ENCODE results near the gene HDAC1.
A peak's percentile ranks its signal among the peaks of the same experiment; 100 is the strongest.
"Not testable (repeated sequence)": the region's sequence is repeated elsewhere in the genome, so short reads cannot be mapped to it uniquely, and the experiment has no call there.

Gene HDAC1

DNA sequence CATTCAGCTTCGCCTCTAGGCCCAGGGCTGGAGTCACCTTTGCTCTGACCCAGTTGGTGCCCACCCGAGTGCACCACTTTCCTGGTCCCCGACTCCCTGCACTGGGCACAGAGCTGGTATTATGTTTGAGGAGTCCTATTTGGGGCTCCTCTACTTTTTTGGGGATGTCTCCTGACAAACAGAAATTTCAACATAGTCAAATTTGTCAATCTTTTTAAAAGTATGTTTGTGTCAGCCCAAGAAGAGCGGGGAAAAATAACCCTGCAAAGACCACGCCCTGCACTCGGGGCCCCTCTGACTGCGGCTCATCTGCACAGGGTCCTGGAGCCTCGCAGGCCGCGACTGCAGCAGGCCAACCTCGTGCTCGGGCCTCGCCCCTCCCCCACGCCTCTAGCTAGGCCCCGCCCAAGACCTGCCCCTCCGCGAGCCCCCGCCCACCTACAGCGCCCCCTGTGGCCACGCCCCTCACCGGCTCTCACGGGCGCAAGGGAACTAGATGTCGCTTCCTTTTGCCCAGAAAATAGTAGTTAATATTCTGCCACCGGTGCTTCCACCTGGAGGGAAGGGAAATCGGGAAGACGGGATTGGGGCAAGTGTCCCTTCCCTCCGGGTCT, 59.0 kb downstream of the HDAC1 start:
- POLR2A ChIA-PET = interaction anchor here (1.0 to 6.2 kb wide), 8 partner anchors 9 to 146 kb away, joined by 3 to 33 read pairs (median 4); partner anchors contain the start of genes BSDC1, IQCC and MARCKSL1
- TF ChIP-seq SP1 (IDR thresholded peaks at IDR 0.05) (peak; percentile 93), ZNF384 (IDR thresholded peaks at IDR 0.05) (no peak), L3MBTL2 (conservative IDR thresholded peaks at IDR 0.05) (peak; percentile 100)
- DNase-seq (ENCODE audit: extremely low spot score) = peak; percentile 97
- CTCF ChIA-PET = no interaction called here

DNA sequence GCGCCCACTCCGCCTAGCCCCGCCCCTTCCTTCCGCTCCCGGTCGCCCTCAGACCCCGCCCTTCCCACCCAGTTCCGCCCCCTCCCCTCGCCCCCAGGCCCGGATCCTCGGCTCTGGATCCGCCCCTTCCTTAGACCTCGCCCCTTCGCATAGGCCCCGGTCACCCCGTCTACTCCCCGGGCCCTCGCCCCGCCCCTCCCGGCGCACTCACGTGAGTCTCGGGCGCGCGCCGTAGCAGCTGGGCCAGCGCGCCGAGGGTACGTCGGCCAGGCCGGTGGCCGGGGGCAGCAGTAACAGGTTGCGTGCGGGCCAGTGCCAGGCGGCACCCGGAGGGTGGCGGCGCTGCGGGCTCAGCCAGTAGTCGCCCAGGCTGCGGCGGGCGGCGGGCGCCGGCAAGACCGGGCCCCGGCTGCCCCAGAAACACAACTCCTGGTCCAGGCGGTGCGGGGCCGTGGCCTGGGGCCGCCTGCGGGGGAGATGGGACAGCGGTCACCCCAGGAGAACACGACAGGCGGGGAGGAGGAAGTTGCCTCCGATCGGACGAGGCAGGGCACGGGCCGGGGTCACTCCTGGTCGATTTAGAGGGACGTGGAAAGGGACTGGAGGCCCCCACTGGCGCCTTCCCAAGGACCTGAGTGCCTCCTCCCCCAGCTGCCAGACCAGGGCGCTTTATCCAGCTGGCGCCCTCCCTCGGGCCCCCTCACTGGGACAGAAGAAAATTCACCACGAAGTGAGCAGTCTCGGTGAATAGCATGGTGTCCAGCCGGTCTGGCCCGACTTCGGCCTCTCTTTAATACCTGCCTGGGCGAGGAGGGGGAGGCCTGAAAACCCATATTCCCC, 59.7 kb downstream of the HDAC1 start:
- peak; percentile 100 for DNase-seq (ENCODE audit: extremely low spot score)
- CTCF ChIA-PET = interaction anchor here (1.3 kb wide), 1 partner anchor 61 kb away, joined by 3 read pairs; no protein-coding TSS in a partner anchor
- 0 out of 2 replicates have a peak, but pooled peaks have one; percentile 61 for TF ChIP-seq ARNT (IDR thresholded peaks at IDR 0.05)
- TF ChIP-seq CTBP1 (IDR thresholded peaks at IDR 0.05; ENCODE audit: borderline replicate concordance) = no peak
- POLR2A ChIA-PET = interaction anchor here (0.8 to 6.2 kb wide), 13 partner anchors 10 to 278 kb away, joined by 3 to 33 read pairs (median 3); partner anchors contain the start of genes BSDC1, HDAC1, IQCC and MARCKSL1

DNA sequence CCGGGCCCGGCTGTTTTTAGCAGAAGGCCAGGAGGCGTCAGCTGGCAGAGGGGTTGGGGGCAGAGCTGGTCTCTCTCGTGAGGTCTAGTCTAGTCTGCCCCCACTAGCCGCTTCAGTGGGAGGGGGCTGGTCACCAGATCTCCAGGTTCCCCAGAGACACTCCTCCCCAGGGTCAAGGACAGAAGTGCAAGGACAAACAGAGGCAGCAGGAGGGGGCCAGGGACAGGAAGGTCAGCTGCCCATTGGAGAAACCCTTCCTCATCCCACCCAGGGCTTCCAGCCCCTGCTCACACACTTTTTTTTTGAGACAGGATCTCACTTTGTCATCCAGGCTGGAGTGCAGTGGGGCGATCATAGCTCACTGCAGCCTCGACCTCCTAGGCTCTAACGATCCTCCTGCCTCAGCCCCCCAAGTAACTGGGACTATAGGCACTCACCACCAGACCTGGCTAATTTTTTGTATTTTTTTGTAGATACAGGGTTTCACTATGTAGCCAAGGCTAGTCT, 60.4 kb downstream of the HDAC1 start:
- ChIA-PET CTCF (interaction anchor here (0.5 to 1.3 kb wide), 3 partner anchors 16 to 1551 kb away, joined by 3 read pairs; partner anchors contain the start of gene MARCKSL1), POLR2A (interaction anchor here (0.8 to 6.2 kb wide), 7 partner anchors 13 to 279 kb away, joined by 3 to 33 read pairs (median 4); partner anchors contain the start of genes BSDC1, HDAC1, MARCKSL1 and ZBTB8B)
- DNase-seq (ENCODE audit: extremely low spot score) = no peak
- TF ChIP-seq BHLHE40 (IDR thresholded peaks at IDR 0.05; ENCODE audit: borderline replicate concordance) (no peak), L3MBTL2 (conservative IDR thresholded peaks at IDR 0.05) (no peak), FOXA1 (IDR thresholded peaks at IDR 0.05) (no peak), TARDBP (IDR thresholded peaks at IDR 0.05) (no peak), FOXM1 (IDR thresholded peaks at IDR 0.05; ENCODE audit: borderline replicate concordance) (no peak)

DNA sequence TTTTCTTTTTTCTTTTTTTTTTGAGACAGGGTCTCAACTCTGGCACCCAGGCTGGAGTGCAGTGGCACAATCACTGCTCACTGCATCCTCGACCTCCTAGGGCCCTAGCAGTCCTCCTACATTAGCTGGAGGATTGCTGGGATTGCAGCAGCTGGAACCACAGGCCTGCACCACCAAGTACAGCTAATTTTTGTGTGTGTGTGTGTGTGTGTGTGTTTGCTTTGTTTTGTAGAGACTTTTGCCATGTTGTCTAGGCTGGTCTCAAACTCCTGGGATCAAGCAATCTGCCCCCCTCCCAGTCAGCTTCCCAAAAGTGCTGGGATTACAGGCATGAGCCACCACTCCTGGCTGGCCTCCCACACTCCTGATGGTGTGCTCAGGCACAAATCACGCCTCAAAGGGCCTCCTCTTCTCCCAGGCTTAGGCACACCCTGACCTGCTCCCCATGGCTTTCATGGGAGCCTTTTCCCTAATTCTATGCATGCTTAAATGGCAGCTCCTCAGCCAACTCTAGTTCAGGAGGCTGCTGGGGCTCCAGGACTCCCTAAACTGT, 61.0 kb downstream of the HDAC1 start:
- DNase-seq (ENCODE audit: extremely low spot score) = no peak
- ChIA-PET POLR2A (interaction anchor here (0.9 to 6.2 kb wide), 6 partner anchors 13 to 279 kb away, joined by 3 to 33 read pairs (median 4); partner anchors contain the start of genes BSDC1, MARCKSL1 and ZBTB8B), CTCF (interaction anchor here (0.5 to 1.3 kb wide), 3 partner anchors 17 to 1551 kb away, joined by 3 read pairs; partner anchors contain the start of gene MARCKSL1)
- no peak for TF ChIP-seq ZNF384 (IDR thresholded peaks at IDR 0.05)
- TF ChIP-seq ARNT (IDR thresholded peaks at IDR 0.05) = no peak

DNA sequence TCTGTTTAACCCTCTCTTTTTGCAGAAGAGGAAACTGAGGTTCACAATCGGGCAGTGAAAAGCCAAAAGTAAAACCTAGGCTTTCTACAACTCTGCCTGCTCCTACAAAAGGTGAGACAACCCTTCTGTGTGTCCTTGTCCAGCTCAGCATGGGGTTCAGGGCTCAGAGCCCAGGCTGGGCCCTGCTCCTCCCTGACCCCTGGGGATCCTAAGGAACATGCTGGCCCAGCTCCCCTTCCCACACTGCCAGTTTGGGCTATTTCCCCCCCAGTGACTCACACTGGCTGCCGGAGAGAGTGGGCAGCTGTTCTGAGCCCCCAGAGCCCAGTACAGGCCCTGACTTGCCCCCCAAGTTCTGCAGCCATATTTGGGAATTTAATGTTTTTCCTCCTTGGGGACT, 61.5 kb downstream of the HDAC1 start:
- POLR2A ChIA-PET = interaction anchor here (0.8 to 6.2 kb wide), 3 partner anchors 9 to 41 kb away, joined by 3 to 33 read pairs (median 4); partner anchors contain the start of genes BSDC1, MARCKSL1 and TSSK3

DNA sequence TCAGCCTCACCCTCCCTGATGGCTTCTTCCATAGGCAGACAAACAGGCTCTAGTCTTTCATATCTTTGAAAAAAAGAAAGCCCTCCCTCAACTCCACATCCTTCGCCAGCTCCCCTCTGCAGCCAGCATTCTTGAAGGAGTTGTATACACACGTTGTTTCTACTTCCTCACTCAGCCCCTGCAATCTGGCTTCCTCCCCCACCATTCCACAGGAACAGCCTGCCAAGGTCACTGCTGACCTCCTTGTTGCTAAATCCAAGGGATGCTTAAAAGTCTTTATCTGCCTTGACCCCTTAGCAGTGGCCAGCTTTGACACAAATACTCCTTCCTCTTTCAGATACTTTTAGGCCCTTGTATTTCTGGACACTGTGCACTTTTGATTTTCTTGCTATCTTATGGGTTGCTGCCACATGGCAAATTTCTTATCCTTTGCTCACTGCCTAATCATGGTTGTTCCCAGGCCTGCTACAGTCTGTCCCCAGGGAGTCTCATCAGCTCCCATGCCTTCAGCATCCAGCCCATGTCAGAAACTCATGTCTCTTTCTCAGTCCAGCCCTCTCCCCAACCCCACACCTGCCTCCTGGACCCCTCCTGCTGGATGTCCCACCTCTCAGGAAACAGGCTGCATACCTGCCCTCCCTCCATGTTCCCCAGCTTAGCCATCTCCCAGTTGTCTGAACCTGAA, 62.1 kb downstream of the HDAC1 start:
- ChIA-PET CTCF (no interaction called here), POLR2A (interaction anchor here (0.7 to 6.2 kb wide), 5 partner anchors 9 to 57 kb away, joined by 3 to 33 read pairs (median 3); partner anchors contain the start of genes BSDC1, MARCKSL1 and TSSK3)
- no peak for DNase-seq (ENCODE audit: extremely low spot score)
- TF ChIP-seq, protein P1, sequence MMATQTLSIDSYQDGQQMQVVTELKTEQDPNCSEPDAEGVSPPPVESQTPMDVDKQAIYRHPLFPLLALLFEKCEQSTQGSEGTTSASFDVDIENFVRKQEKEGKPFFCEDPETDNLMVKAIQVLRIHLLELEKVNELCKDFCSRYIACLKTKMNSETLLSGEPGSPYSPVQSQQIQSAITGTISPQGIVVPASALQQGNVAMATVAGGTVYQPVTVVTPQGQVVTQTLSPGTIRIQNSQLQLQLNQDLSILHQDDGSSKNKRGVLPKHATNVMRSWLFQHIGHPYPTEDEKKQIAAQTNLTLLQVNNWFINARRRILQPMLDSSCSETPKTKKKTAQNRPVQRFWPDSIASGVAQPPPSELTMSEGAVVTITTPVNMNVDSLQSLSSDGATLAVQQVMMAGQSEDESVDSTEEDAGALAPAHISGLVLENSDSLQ (IDR thresholded peaks at IDR 0.05) = no peak
- TF ChIP-seq HDGF (IDR thresholded peaks at IDR 0.05; ENCODE audit: borderline replicate concordance) = no peak
- no peak for TF ChIP-seq SP1 (IDR thresholded peaks at IDR 0.05)
- TF ChIP-seq TARDBP (IDR thresholded peaks at IDR 0.05) = no peak
- no peak for TF ChIP-seq CTBP1 (IDR thresholded peaks at IDR 0.05; ENCODE audit: borderline replicate concordance)
- TF ChIP-seq FOXK2 (IDR thresholded peaks at IDR 0.05) = no peak
- no peak for TF ChIP-seq FOXM1 (IDR thresholded peaks at IDR 0.05; ENCODE audit: borderline replicate concordance)
- TF ChIP-seq BHLHE40 (IDR thresholded peaks at IDR 0.05; ENCODE audit: borderline replicate concordance) = no peak
- TF ChIP-seq ZNF384 (IDR thresholded peaks at IDR 0.05) = no peak
- no peak for TF ChIP-seq NFRKB (IDR thresholded peaks at IDR 0.05)
- no peak for TF ChIP-seq ARNT (IDR thresholded peaks at IDR 0.05)

More for the DNA sequence above, 61.5 kb downstream of the HDAC1 start:
- TF ChIP-seq ZNF384 (IDR thresholded peaks at IDR 0.05) (no peak), CTBP1 (IDR thresholded peaks at IDR 0.05; ENCODE audit: borderline replicate concordance) (no peak), ELF4 (IDR thresholded peaks at IDR 0.05) (no peak), FOXK2 (IDR thresholded peaks at IDR 0.05) (no peak), BHLHE40 (IDR thresholded peaks at IDR 0.05; ENCODE audit: borderline replicate concordance) (no peak), L3MBTL2 (conservative IDR thresholded peaks at IDR 0.05) (no peak)
- TF ChIP-seq, protein P1 (IDR thresholded peaks at IDR 0.05) = no peak
- CTCF ChIA-PET = interaction anchor here (1.3 kb wide), 1 partner anchor 62 kb away, joined by 3 read pairs; no protein-coding TSS in a partner anchor
- no peak for DNase-seq (ENCODE audit: extremely low spot score)

DNA sequence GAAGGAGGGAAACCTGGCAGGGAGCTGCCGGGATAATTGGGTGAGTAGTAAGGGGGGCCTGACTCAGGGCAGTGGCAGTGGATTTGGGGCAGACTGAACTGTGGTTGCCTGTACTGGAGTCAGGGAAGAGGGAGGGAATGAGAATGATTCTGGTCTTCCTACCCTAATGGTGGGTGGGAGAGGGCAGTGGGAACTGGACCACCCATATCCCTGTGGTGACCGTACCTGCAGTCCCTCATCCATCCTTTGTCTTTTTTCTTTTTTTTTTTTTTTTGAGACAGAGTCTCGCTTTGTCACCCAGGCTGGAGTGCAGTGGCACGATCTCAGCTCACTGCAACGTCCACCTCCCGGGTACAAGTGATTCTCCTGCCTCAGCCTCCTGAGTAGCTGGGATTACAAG, 63.9 kb downstream of the HDAC1 start:
- POLR2A ChIA-PET = interaction anchor here (6.2 kb wide), 1 partner anchor 20 kb away, joined by 33 read pairs; the partner anchor contains the start of gene MARCKSL1
- DNase-seq (ENCODE audit: extremely low spot score); CTCF ChIA-PET: not testable (repeated sequence)
